Spleen (tissue), 11 donors: ENCODE results near the gene CNTNAP5. TPM values are rescaled to one million over a fixed set of nuclear protein-coding genes. Genes with fewer than 3 reads are reported as not detected.

Source experiments
- DNase-seq: peaks from one replicate; pipeline ENCODE4 v3.0.0-alpha.2; 2020
- H3K27ac ChIP-seq, 8 donors: fragments of 200-600 bp; sonication (generic) in 7 of 8; 1 replicate in 4 of 8; 2 replicates in 4 of 8; pipeline versions ENCODE4 v1.5.0 to v1.8.0; 2016 to 2021; ENCODE audit warnings: inconsistent platforms in 4 of 8, mild to moderate bottlenecking in 4 of 8, moderate library complexity in 1 of 8
- H3K27me3 ChIP-seq, 7 donors: fragments of 200-600 bp; sonication (generic) in 6 of 7; replicated peaks in 1 of 7; 1 replicate in 4 of 7; 2 replicates in 3 of 7; pipeline versions ENCODE4 v1.5.0 to v1.8.0; 2016 to 2021; ENCODE audit warnings: inconsistent platforms in 3 of 7, mild to moderate bottlenecking in 1 of 7
- H3K36me3 ChIP-seq, 6 donors: fragments of 200-600 bp; sonication (generic) in 5 of 6; 1 replicate in 4 of 6; 2 replicates in 2 of 6; pipeline versions ENCODE4 v1.5.0 to v1.8.0; 2016 to 2021; ENCODE audit warnings: inconsistent platforms in 2 of 6
- H3K4me1 ChIP-seq, 6 donors: fragments of 200-600 bp; sonication (generic) in 5 of 6; 1 replicate in 3 of 6; 2 replicates in 3 of 6; pipeline versions ENCODE4 v1.5.0 to v1.8.0; 2016 to 2021; ENCODE audit warnings: inconsistent platforms in 3 of 6
- H3K4me3 ChIP-seq, 8 donors: fragments of 200-600 bp; sonication (generic) in 7 of 8; 1 replicate in 4 of 8; 2 replicates in 4 of 8; pipeline versions ENCODE4 v1.5.0 to v1.8.0; 2016 to 2021; ENCODE audit warnings: inconsistent platforms in 4 of 8, mild to moderate bottlenecking in 4 of 8, moderate library complexity in 2 of 8
- H3K9me3 ChIP-seq, 8 donors: fragments of 200-600 bp; sonication (generic) in 7 of 8; 1 replicate in 4 of 8; 2 replicates in 4 of 8; pipeline versions ENCODE4 v1.5.0 to v1.8.0; 2016 to 2021; ENCODE audit warnings: inconsistent platforms in 4 of 8
- CTCF ChIP-seq, 11 experiments: fragments of 200-600 bp in 7 of 11; fragments of 450-650 bp in 4 of 11; sonication (generic) in 4 of 11; IDR thresholded peaks in 8 of 11; conservative IDR thresholded peaks in 3 of 11; 1 replicate in 7 of 11; 2 replicates in 4 of 11; pipeline versions ENCODE4 v1.4.0 to v1.8.0; 2016 to 2021; ENCODE audit warnings: antibody characterized with exemption in 11 of 11, inconsistent platforms in 4 of 11, mild to moderate bottlenecking in 1 of 11
- POLR2A ChIP-seq, 3 donors: fragments of 450-650 bp; IDR thresholded peaks; one replicate each; pipeline ENCODE4 v1.5.1; 2017; ENCODE audit warnings: antibody characterized with exemption in 3 of 3, mild to moderate bottlenecking in 1 of 3
- POLR2AphosphoS5 ChIP-seq, 3 donors: sonication (generic); formaldehyde crosslinking; IDR thresholded peaks; one replicate each; pipeline ENCODE4 v1.5.1; 2017; ENCODE audit warnings: antibody characterized with exemption in 3 of 3
- WGBS, 5 donors: extraction: QIAGEN DNeasy Blood & Tissue Kit in 3 of 5; methylation state at CpG; one replicate each; pipeline versions ENCODE4 v1.1.5 to v1.1.7; 2013 to 2018; 5-methylcytosine and 5-hydroxymethylcytosine counted together
- intact Hi-C: fragments of 100-400 bp; cut with DNase I; formaldehyde crosslinking; loops from one replicate; pipeline ENCODE4 v1.15.0; 2023; ENCODE audit warnings: low total_unique reads
- polyA plus RNA-seq, 3 donors: library from polyadenylated mRNA; stranded (reverse); fragments of 200-250 nt; gene quantifications; one replicate each; pipeline ENCODE4 v1.2.1, GENCODE V29; 2013
- total RNA-seq, 7 donors: library from RNA; depleted of rRNA in 3 of 7; stranded (reverse); fragments of >200 nt in 3 of 7; fragmentation: NEBNext Ultra II Directional in 4 of 7; extraction: Animal tissue kit (Norgen Biotek cat#: 25700) in 4 of 7; gene quantifications; one replicate each; pipeline versions ENCODE4 v1.1.0 to v1.2.1, GENCODE V29; 2016 to 2021
- donor health status: healthy with polysubstance abuse.
- donor health status: DM: no; HTN: no; CAD: no; lungs with moderate emphysema.
- donor health status: DM: no; HTN: no; CAD: no.
- donor health status: Bipolar disorder and iron deficiency.
- donor health status: healthy.
- donor health status: DM: no; HTN: no; CAD: no.
- donor health status: DM: yes; HTN: yes; CAD: no.

The CNTNAP5 gene
- total and polyA plus RNA-seq, 10 donors: 0.18 TPM; not detected in 9

- peaks cover 0 to 20% (median 0%) of the 10 kb centered on the region in 8 donors for H3K9me3 ChIP-seq
- no peak overlapping the region for H3K27ac ChIP-seq
- WGBS, 5 donors: 50 to 83% (median 74%) methylated on average over 2 of the region's 2 CpGs
- no peaks in the 10 kb centered on the region for H3K27me3 ChIP-seq
- H3K4me3 ChIP-seq: no peak overlapping the region
- H3K4me1 ChIP-seq: no peaks in the 10 kb centered on the region
- H3K36me3 ChIP-seq: no peaks in the 10 kb centered on the region
- no peak for TF ChIP-seq CTCF (IDR thresholded peaks at IDR 0.05 in 8 of 11, conservative IDR thresholded peaks at IDR 0.05 in 3 of 11)
- no peak for TF ChIP-seq POLR2A (IDR thresholded peaks at IDR 0.05)
- no peak for TF ChIP-seq POLR2AphosphoS5 (IDR thresholded peaks at IDR 0.05)
- DNase-seq: no peak
- intact Hi-C loops: no loop called here
Measured at GRCh38 chr2:124668161-124668560, 643.1 kb downstream of the CNTNAP5 start.

- Histone ChIP-seq H3K27me3 (no peaks in the 10 kb centered on the region), H3K9me3 (peaks cover 0 to 16% (median under 1%) of the 10 kb centered on the region in 8 donors), H3K36me3 (no peaks in the 10 kb centered on the region), H3K4me3 (no peak overlapping the region), H3K27ac (no peak overlapping the region), H3K4me1 (no peaks in the 10 kb centered on the region)
- no peak for DNase-seq
- TF ChIP-seq POLR2AphosphoS5 (IDR thresholded peaks at IDR 0.05): no peak
- TF ChIP-seq POLR2A (IDR thresholded peaks at IDR 0.05): no peak
- no peak for TF ChIP-seq CTCF (IDR thresholded peaks at IDR 0.05 in 8 of 11, conservative IDR thresholded peaks at IDR 0.05 in 3 of 11)
- intact Hi-C loops: no loop called here
Measured at GRCh38 chr2:124670187-124670586, 645.1 kb downstream of the CNTNAP5 start.

DNA sequence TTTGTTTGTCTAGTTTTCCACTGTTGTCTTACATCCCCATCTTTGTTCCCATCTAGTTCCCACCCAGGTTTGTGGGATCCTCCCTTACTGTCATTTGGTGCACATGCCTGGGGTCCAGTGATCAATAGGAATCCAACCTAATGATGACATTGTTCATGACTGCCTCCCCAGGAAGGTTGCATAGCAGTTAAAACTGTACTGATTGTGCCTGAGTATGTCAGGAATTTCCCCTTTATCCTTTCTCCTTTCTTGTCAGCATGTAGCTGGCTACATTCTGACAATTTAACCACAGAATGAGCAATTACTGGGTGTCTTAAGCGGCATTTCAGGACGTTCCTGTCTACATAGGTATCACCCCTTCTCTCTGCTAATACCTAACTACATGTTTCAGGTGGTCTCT is 653.0 kb downstream of the CNTNAP5 start:
- intact Hi-C loops: no loop called here
- H3K4me1 ChIP-seq: no peaks in the 10 kb centered on the region
- no peaks in the 10 kb centered on the region for H3K27me3 ChIP-seq
- no peak for DNase-seq
- no peak for TF ChIP-seq POLR2AphosphoS5 (IDR thresholded peaks at IDR 0.05)
- H3K4me3 ChIP-seq: no peak overlapping the region
- no peak overlapping the region for H3K27ac ChIP-seq
- no peaks in the 10 kb centered on the region for H3K36me3 ChIP-seq
- 69 to 82% (median 75%) methylated on average over 2 of the region's 2 CpGs for WGBS, 5 donors
- H3K9me3 ChIP-seq: peaks cover 0 to 44% (median 6%) of the 10 kb centered on the region in 8 donors

DNA sequence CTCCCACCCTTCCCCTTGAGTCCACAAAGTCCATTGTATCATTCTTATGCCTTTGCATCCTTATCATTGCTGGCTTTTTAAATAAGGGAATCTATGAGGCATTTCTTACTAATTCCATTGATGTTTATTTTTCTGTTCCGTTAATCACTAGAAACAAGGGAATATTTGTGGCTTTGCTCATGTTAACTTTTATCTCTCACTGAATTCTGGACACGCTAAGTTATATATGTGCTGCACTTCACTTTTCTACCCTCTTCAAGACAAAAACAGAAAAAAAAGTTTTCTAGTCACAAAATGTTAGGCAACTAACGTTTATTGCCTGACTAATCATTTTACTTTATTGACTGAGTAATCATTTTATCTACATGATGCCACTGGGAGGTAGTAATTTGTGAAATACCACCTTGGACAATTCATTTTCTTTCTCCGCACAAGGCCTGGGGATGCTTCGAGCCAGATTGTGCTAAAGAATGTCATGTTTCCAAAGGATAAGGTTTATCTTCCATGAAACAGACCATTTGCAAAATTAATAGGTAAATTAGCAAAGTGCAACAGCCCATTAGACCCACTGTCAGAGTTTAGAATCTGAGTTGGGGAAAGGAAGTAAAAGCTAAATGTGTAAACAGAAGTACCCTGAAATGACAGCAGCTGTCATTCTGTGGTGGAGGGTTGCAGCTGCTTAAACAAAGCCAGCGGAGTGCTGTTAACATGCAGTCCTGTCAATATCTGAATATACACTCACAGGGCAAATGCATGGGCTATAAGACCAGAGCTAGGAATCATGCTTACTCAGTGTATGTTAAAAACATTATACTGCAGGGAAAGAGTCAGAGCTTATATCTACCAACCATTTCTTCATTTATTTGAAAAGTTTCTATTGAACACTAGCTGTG is 658.7 kb downstream of the CNTNAP5 start:
- 77 to 88% (median 81%) methylated on average over 6 of the region's 6 CpGs for WGBS, 5 donors
- no peak overlapping the region for H3K4me3 ChIP-seq
- no peak for DNase-seq
- intact Hi-C loops: no loop called here
- H3K36me3 ChIP-seq: no peaks in the 10 kb centered on the region
- TF ChIP-seq POLR2AphosphoS5 (IDR thresholded peaks at IDR 0.05) (no peak), CTCF (IDR thresholded peaks at IDR 0.05 in 8 of 11, conservative IDR thresholded peaks at IDR 0.05 in 3 of 11) (no peak), POLR2A (IDR thresholded peaks at IDR 0.05) (no peak)
- no peaks in the 10 kb centered on the region for H3K4me1 ChIP-seq
- H3K9me3 ChIP-seq: peaks cover 0 to 54% (median 15%) of the 10 kb centered on the region in 8 donors
- H3K27me3 ChIP-seq: no peaks in the 10 kb centered on the region
- no peak overlapping the region for H3K27ac ChIP-seq
